Right lobe of liver (tissue), 4 donors: ENCODE data around the gene PDXDC1.
"Not testable (repeated sequence)": the region's sequence is repeated elsewhere in the genome, so short reads cannot be mapped to it uniquely, and the experiment has no call there.

ENCODE experiments used
- CTCF ChIP-seq, 4 donors: fragments of 200-600 bp in 3 of 4; fragments of 450-650 bp in 1 of 4; IDR thresholded peaks; one replicate each; pipeline versions ENCODE4 v1.5.1 to v1.8.0; 2016 to 2022; ENCODE audit warnings: antibody characterized with exemption in 4 of 4, mild to moderate bottlenecking in 2 of 4
- POLR2A ChIP-seq: fragments of 450-650 bp; IDR thresholded peaks from one replicate; pipeline ENCODE4 v1.6.1; 2017; ENCODE audit warnings: antibody characterized with exemption, mild to moderate bottlenecking
- donor health status: DM: no; HTN: no; CAD: no.
- donor health status: DM: no; HTN: no; CAD: no.
- donor health status: DM: no; HTN: yes; CAD: no.

- not testable (repeated sequence) for TF ChIP-seq CTCF (IDR thresholded peaks at IDR 0.05); POLR2A
Observed at GRCh38 chr16:15065961-15066360, 91.1 kb downstream of the PDXDC1 start.
